ENCODE measurements around the gene LTB. TPM values are rescaled to one million over a fixed set of nuclear protein-coding genes. Genes with fewer than 3 reads are reported as not detected.

Gene LTB
- total and polyA plus RNA-seq, 2 of the 4 experiments (the other 2 are of a cell fraction): not detected

- H3K23ac ChIP-seq (ENCODE audit: low read depth, low read length): no peak overlapping the region
- no peak overlapping the region for H3K9ac ChIP-seq (ENCODE audit: low read depth, low read length)
- H2AK5ac ChIP-seq (ENCODE audit: low read depth, low read length): no peak overlapping the region
- no peak overlapping the region for H3K14ac ChIP-seq (replicated peaks; ENCODE audit: low read depth, low read length)
- no peaks in the 10 kb centered on the region for H3K36me3 ChIP-seq (ENCODE audit: control insufficient read depth, insufficient read depth, low read length)
- POLR2A ChIA-PET (ENCODE audit: unreplicated experiment): no interaction called here
- H3K9me3 ChIP-seq (ENCODE audit: control insufficient read depth, insufficient read depth, low read length): no peaks in the 10 kb centered on the region
- no peak overlapping the region for H3K4me2 ChIP-seq (ENCODE audit: low read depth, low read length)
- TF ChIP-seq POLR2A (IDR thresholded peaks at IDR 0.05; ENCODE audit: low read depth, low read length) (no peak), CTCF (conservative IDR thresholded peaks at IDR 0.05; ENCODE audit: low read depth, low read length) (no peak), RAD21 (IDR thresholded peaks at IDR 0.05; ENCODE audit: low read length) (no peak), NFE2L2 (IDR thresholded peaks at IDR 0.05; ENCODE audit: low read depth, low read length) (no peak), MAFK (IDR thresholded peaks at IDR 0.05; ENCODE audit: low read depth, low read length) (no peak), USF2 (IDR thresholded peaks at IDR 0.05; ENCODE audit: low read depth, low read length) (no peak), RCOR1 (IDR thresholded peaks at IDR 0.05; ENCODE audit: insufficient replicate concordance, low read length) (no peak), FOS (IDR thresholded peaks at IDR 0.05; ENCODE audit: low read depth, low read length) (no peak), ELK1 (IDR thresholded peaks at IDR 0.05; ENCODE audit: borderline replicate concordance, low read depth, low read length) (no peak), CHD1 (IDR thresholded peaks at IDR 0.05; ENCODE audit: low read depth, low read length) (no peak), BHLHE40 (IDR thresholded peaks at IDR 0.05; ENCODE audit: low read depth, low read length) (no peak), MXI1 (IDR thresholded peaks at IDR 0.05; ENCODE audit: borderline replicate concordance, low read depth, low read length) (no peak), MAZ (IDR thresholded peaks at IDR 0.05; ENCODE audit: borderline replicate concordance, low read depth, low read length) (no peak)
- H3K56ac ChIP-seq (ENCODE audit: extremely low read depth, insufficient read depth, low read length): no peak overlapping the region
- peak overlapping the region; percentile 60 for H2AFZ ChIP-seq (replicated peaks; ENCODE audit: low read length, poor library complexity)
- H3K4ac ChIP-seq (ENCODE audit: low read depth, low read length): no peak overlapping the region
- peaks cover 3% of the 10 kb centered on the region; the same call in 1 of the 2 replicates for H3K9me1 ChIP-seq (ENCODE audit: insufficient read depth, low read length)
- no peak overlapping the region for H2BK5ac ChIP-seq (ENCODE audit: low read depth, low read length, poor library complexity, severe bottlenecking)
- H3K27me3 ChIP-seq (ENCODE audit: control insufficient read depth, insufficient read depth, low read length): peaks cover 11% of the 10 kb centered on the region
- H2BK20ac ChIP-seq (ENCODE audit: low read depth, low read length): no peak overlapping the region
- H3K4me3 ChIP-seq (ENCODE audit: insufficient read depth, low read depth, low read length): no peak overlapping the region
- no TSS peak for BruUV-seq (replicated peaks)
- ATAC-seq (ENCODE audit: low read depth) (peak; percentile 17; the same call in 1 of the 2 replicates), DNase-seq (no peak)
- H3K79me1 ChIP-seq (ENCODE audit: low read depth in 1 of 2, low read length in 2 of 2): no peaks in the 10 kb centered on the region
- H2AK9ac ChIP-seq (replicated peaks; ENCODE audit: low read depth, low read length, poor library complexity): no peak overlapping the region
- WGBS, 2 experiments (ENCODE audit: extremely low coverage in 2 of 2, insufficient read length in 1 of 2): 100% methylated on average over 1 of the region's 9 CpGs; no CpG with 5 or more reads in 1 of the 2 experiments
- no peak overlapping the region for H2BK120ac ChIP-seq (ENCODE audit: low read depth, low read length)
- H4K20me1 ChIP-seq (ENCODE audit: insufficient read depth, low read length): no peaks in the 10 kb centered on the region
- dilution Hi-C loops (cut with HindIII; ENCODE audit: low sequenced_read_pairs, unreplicated experiment): no loop called here
- no peak overlapping the region for H2BK15ac ChIP-seq (ENCODE audit: low read depth, low read length)
- no peak overlapping the region for H3K27ac ChIP-seq (ENCODE audit: insufficient read depth, low read length)
- CTCF ChIA-PET: interaction anchor here (1.1 to 2.9 kb wide), 2 partner anchors 9 kb away, joined by 5 to 9 read pairs; no protein-coding TSS in a partner anchor
- no peak overlapping the region for H4K8ac ChIP-seq (ENCODE audit: low read depth in 2 of 2, low read length in 2 of 2)
- H4K91ac ChIP-seq (ENCODE audit: insufficient read depth, low read depth, low read length): no peak overlapping the region
- H3K18ac ChIP-seq (ENCODE audit: low read depth, low read length): no peak overlapping the region
- no peak overlapping the region for H4K5ac ChIP-seq (ENCODE audit: low read depth, low read length)
- in situ Hi-C loops (cut with MboI; ENCODE audit: low sequenced_read_pairs): no loop called here
- intact Hi-C loops (cut with micrococcal nuclease): no loop called here
- no peaks in the 10 kb centered on the region; the same call in 1 of the 2 replicates for H3K4me1 ChIP-seq (ENCODE audit: control insufficient read depth, insufficient read depth, low read length)
These were observed 6.8 kb upstream of the LTB start for GRCh38 chr6:31588871-31589650.
